MCF 10A (cell line): ENCODE measurements around the gene BCAM. TPM values are rescaled to one million over a fixed set of nuclear protein-coding genes. Genes with fewer than 3 reads are reported as not detected.

Experiments used
- BruUV-seq: library from RNA; stranded (reverse); fragments of 400-500 nt; replicated peaks from 2 replicates; lab custom pipeline; 2021; lab: Mats Ljungman, UMichigan
- CTCF ChIA-PET: fragments of 300-600 bp; sonication (Branson Sonifier 250); formaldehyde crosslinking; extraction: SDS; loops from one replicate; lab custom pipeline; 2021; ENCODE audit warnings: antibody characterized with exemption, inconsistent platforms; lab: Yijun Ruan, JAX
- POLR2A ChIA-PET: fragments of 300-600, 350-650 bp; sonication (Branson Sonifier 250); formaldehyde crosslinking; extraction: SDS; loops from one replicate; lab custom pipeline; 2020; ENCODE audit warnings: antibody characterized with exemption, inconsistent platforms; lab: Yijun Ruan, JAX
- DNase-seq: peaks from one replicate; pipeline ENCODE4 v3.0.0-alpha.2; 2018; ENCODE audit not compliant: unreplicated experiment
- H3K27ac Mint-ChIP-seq: one replicate; pipeline ENCODE4 v1.8.0; 2022; ENCODE audit warnings: mild to moderate bottlenecking, low read depth, mixed read lengths; ENCODE audit not compliant: unreplicated experiment
- H3K27me3 Mint-ChIP-seq: one replicate; pipeline ENCODE4 v1.8.0; 2022; ENCODE audit warnings: mixed read lengths; ENCODE audit not compliant: insufficient read depth, unreplicated experiment
- H3K36me3 Mint-ChIP-seq: one replicate; pipeline ENCODE4 v1.8.0; 2022; ENCODE audit warnings: mild to moderate bottlenecking, moderate library complexity, mixed read lengths; ENCODE audit not compliant: insufficient read depth, unreplicated experiment
- H3K4me1 Mint-ChIP-seq: one replicate; pipeline ENCODE4 v1.8.0; 2022; ENCODE audit warnings: mixed read lengths; ENCODE audit not compliant: insufficient read depth, unreplicated experiment
- H3K4me3 Mint-ChIP-seq: one replicate; pipeline ENCODE4 v1.8.0; 2022; ENCODE audit warnings: mild to moderate bottlenecking, moderate library complexity, mixed read lengths; ENCODE audit not compliant: unreplicated experiment
- H3K9me3 Mint-ChIP-seq: one replicate; pipeline ENCODE4 v1.8.0; 2022; ENCODE audit warnings: mixed read lengths; ENCODE audit not compliant: unreplicated experiment
- CTCF ChIP-seq: fragments of 200-600 bp; IDR thresholded peaks from one replicate; pipeline ENCODE4 v1.8.0; 2022; ENCODE audit warnings: antibody characterized with exemption, mild to moderate bottlenecking; ENCODE audit not compliant: unreplicated experiment
- intact Hi-C: fragments of 100-400 bp; cut with micrococcal nuclease; formaldehyde crosslinking; loops from 2 replicates; pipeline ENCODE4 v1.14.1; 2022
- total RNA-seq: library from RNA; stranded (reverse); gene quantifications from 2 replicates; pipeline ENCODE4 v1.2.3, GENCODE V29; 2022

The BCAM gene
- total RNA-seq, 1 experiment from 2014 or later, result 5.0 TPM

GRCh38 chr19:44819246-44819832 is 10.4 kb downstream of the BCAM start:
- TF ChIP-seq CTCF, result no peak
- Mint-ChIP-seq H3K4me1 (peaks cover 5% of the 10 kb centered on the region), H3K36me3 (peaks cover 4% of the 10 kb centered on the region), H3K9me3 (no peaks in the 10 kb centered on the region), H3K4me3 (no peak overlapping the region), H3K27me3 (peaks cover 20% of the 10 kb centered on the region), H3K27ac (no peak overlapping the region)
- no TSS peak for BruUV-seq
- intact Hi-C loops, result no loop called here
- ChIA-PET CTCF (interaction anchor here (1.0 kb wide), 1 partner anchor 27 kb away, joined by 4 read pairs; the partner anchor contains the start of gene NECTIN2), POLR2A (no interaction called here)
- no peak for DNase-seq

DNA sequence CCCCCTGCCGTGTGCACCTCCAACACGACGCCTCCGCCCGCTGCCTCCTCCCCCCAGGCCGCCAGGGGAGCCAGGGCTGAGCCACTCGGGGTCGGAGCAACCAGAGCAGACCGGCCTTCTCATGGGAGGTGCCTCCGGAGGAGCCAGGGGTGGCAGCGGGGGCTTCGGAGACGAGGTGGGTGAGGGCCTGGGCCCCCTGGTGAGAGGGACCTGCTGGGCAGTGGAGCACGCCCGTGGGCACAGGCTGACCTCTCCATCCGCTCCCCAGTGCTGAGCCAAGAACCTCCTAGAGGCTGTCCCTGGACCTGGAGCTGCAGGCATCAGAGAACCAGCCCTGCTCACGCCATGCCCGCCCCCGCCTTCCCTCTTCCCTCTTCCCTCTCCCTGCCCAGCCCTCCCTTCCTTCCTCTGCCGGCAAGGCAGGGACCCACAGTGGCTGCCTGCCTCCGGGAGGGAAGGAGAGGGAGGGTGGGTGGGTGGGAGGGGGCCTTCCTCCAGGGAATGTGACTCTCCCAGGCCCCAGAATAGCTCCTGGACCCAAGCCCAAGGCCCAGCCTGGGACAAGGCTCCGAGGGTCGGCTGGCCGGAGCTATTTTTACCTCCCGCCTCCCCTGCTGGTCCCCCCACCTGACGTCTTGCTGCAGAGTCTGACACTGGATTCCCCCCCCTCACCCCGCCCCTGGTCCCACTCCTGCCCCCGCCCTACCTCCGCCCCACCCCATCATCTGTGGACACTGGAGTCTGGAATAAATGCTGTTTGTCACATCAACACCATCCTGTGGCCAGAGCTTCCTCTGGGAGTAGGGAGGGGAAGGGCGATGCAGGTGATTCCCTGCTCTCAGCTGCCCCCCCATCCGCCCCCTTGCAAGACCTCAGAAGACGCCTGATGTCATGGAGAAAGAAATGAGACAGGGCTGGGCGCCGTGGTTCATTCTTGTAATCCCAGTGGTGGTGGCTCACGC is 12.0 kb downstream of the BCAM start:
- H3K9me3 Mint-ChIP-seq, result no peaks in the 10 kb centered on the region
- no peak for TF ChIP-seq CTCF
- H3K27me3 Mint-ChIP-seq, result peaks cover 20% of the 10 kb centered on the region
- intact Hi-C loops, result no loop called here
- DNase-seq, result no peak
- no peak overlapping the region for H3K4me3 Mint-ChIP-seq
- ChIA-PET CTCF (interaction anchor here (0.8 to 3.1 kb wide), 3 partner anchors 14 to 60 kb away, joined by 3 to 10 read pairs (median 3); no protein-coding TSS in a partner anchor), POLR2A (interaction anchor here (0.6 to 0.8 kb wide), 2 partner anchors 232 to 255 kb away, joined by 3 to 6 read pairs; no protein-coding TSS in a partner anchor)
- BruUV-seq, result no TSS peak
- H3K4me1 Mint-ChIP-seq, result peaks cover 5% of the 10 kb centered on the region
- H3K36me3 Mint-ChIP-seq, result no peaks in the 10 kb centered on the region
- no peak overlapping the region for H3K27ac Mint-ChIP-seq

DNA sequence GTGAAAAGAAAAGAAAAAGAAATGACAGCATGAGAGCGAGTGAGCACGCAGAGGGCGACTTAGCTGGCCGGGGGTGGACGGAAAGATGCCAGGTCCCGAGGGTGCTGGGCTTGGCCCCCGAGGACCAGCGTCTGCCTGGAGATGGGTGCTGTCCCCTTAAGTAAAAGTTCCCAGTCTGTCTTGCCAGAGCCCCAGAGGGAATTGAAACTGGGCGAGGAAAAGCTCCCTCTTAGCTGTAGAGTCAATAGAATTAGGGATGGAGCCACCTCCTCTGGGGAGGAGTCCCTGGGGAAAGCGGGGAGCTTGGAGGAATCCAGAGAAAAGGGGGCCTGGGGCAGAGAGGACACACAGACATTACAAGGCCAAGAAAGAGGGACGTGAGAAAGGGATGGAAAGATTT is 13.3 kb downstream of the BCAM start:
- TF ChIP-seq CTCF, result no peak
- no peak for DNase-seq
- Mint-ChIP-seq H3K27ac (no peak overlapping the region), H3K9me3 (no peaks in the 10 kb centered on the region), H3K36me3 (no peaks in the 10 kb centered on the region), H3K4me3 (no peak overlapping the region), H3K4me1 (peaks cover 5% of the 10 kb centered on the region), H3K27me3 (peaks cover 25% of the 10 kb centered on the region)
- ChIA-PET CTCF (interaction anchor here (0.5 to 3.1 kb wide), 3 partner anchors 22 to 99 kb away, joined by 3 to 10 read pairs (median 3); no protein-coding TSS in a partner anchor), POLR2A (no interaction called here)
- BruUV-seq, result no TSS peak
- intact Hi-C loops, result no loop called here
